GM21825 (cell line): ENCODE results near the gene KRT77.
"Not testable (repeated sequence)": the region's sequence is repeated elsewhere in the genome, so short reads cannot be mapped to it uniquely, and the experiment has no call there.

Source experiments
- ATAC-seq: cut with Tn5 transposase; IDR thresholded peaks from one replicate; pipeline ENCODE4 v1.9.1; 2021; ENCODE audit warnings: mild to moderate bottlenecking, moderate library complexity; ENCODE audit not compliant: unreplicated experiment

KRT77 gene

DNA sequence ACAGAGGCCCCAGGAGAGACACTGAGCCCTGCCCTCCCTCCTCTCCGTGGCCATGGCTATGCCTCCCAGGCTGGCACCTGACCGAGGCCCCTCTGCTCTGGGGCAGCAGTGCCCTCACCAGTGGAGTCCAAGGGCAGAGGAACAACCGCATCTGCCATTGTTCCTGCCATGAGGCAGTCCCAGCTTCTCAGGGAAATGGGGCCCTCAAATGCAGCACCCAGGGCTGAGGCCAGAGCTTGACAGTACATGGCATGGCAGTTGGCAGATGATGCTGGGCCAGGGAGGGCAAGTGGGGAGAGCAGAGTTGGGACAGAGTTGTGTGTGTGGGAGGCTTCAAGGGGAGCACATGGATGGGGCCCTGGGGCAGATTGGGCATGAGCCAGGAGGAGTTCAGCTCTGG is 21.1 kb upstream of the KRT77 start:
- no peak for ATAC-seq

DNA sequence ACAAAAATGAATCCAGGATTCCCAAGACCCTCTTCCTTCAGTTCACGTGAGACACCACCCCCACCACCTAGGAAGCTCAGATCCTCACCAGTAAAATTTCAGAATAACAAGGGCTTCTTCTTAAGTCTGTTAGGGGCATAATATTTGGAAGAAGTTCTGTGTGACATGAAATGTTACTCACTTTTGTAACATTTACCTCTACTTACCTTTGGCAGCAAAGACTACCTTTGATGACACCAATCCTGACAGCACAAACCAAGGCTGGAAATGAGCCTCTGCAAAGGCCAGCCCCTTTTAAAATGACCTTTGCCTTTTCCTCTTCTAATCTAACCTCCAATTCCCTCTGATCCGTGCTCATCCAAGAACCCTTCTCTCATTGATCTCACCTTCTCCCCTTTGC is 19.4 kb upstream of the KRT77 start:
- ATAC-seq, result no peak

DNA sequence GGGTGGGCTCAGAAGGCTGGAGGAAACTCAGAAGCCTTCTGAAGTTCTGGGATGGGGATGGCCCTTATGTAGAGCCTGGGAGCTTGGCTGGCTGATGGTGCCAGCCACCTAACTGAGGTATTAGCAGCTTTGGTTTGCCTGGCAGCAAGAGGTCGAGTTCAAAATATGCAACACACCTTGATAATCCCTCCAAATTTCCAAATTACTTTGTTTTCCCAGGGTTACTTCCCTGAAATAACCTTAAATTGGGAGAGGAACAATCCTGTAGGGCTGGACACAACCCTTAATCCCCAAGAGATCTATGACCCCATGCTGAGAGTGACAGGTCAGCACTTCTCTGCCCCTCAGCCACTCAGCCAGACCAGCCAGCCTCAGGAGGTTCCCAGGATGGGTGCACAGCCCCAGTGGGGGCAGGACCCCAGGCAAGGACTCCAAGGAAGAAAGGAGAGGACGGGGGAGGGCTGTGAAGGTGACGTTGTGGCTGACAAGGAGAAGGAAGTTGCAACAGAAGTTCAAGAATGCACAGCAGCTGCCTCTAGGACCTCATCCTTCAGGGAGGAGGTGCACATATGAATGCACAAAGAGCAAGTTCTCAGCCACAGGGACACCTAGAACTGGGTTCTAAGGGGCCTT is 18.6 kb upstream of the KRT77 start:
- no peak for ATAC-seq

DNA sequence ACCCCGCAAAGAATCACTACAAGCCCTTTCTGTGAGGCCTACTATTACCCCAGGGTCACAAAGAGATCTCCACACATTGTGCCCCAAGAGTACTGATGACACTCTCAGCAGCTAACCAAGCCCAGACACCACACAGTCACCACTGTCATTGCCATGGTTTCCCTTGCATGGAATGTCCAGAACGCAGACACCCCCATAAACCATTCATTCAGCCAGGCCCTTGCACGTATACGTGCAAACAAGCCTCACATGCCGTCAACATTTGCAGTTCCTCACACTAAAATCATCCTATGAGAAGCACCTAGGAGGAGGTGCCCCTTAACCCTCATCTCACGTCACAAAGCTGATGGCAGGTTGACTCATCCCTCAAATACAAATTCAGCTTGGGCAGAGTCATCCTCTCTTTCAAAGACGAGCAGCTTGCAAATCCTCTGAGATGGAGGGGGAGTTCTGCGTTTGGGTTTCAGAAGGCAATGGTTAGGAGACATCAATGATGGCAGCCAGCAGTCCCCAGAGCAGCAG is 17.1 kb upstream of the KRT77 start:
- no peak for ATAC-seq

DNA sequence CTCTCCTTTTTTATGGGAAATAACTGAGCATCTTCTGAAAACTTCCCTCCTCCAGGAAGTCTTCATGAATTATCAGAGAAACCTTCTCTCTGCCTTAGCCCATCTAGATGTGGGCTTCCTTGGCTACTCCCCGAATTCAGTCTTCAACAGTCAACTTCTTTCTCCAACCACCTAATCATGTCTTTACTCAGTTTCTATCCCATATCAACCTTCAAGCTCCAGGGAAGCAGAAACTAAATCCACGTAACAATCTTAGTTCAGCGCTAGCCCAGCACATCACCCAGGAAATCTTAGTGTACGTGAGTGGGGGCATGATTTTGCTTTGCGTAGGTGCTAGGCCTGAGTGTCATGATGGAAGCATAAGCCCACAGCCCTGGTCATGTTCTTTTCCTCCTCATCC is 12.7 kb upstream of the KRT77 start:
- no peak for ATAC-seq

DNA sequence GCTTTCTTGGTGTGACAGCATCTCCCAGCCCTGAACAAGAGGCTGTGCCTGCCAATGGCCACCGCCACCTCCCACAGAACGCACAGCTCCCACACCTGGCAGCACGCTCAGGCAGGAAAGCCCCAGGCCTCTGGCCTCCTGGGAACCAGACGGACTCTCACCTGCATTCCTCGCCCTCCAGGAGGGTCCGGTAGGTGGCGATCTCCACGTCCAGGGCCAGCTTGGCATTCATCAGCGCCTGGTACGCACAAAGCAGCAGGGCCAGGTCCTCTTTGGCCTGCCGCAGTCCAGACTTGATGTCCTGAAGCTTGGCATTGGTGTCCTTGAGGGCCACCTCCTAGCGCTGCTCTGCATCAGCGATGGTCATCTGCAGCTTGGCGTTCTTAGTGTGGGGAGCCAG is 12.1 kb upstream of the KRT77 start:
- no peak for ATAC-seq

DNA sequence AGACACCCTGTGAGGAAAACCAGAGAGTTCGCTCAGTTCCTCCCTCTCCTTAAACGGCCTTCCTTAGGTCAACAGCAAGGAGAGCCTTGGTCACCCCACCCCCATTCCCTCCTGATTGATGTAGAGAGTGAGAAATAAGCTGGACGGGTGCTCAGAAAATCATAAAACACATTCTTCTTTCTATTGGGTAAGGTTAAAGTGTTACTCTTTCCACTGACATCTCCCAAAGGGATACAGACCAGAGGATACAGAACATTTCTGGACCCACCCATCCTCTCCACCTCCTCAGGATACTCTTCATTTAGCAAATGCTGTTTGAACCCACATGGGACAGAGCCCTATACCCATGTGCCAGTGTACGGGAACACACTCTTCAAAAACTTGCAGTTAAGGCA is 11.6 kb upstream of the KRT77 start:
- ATAC-seq, result no peak

DNA sequence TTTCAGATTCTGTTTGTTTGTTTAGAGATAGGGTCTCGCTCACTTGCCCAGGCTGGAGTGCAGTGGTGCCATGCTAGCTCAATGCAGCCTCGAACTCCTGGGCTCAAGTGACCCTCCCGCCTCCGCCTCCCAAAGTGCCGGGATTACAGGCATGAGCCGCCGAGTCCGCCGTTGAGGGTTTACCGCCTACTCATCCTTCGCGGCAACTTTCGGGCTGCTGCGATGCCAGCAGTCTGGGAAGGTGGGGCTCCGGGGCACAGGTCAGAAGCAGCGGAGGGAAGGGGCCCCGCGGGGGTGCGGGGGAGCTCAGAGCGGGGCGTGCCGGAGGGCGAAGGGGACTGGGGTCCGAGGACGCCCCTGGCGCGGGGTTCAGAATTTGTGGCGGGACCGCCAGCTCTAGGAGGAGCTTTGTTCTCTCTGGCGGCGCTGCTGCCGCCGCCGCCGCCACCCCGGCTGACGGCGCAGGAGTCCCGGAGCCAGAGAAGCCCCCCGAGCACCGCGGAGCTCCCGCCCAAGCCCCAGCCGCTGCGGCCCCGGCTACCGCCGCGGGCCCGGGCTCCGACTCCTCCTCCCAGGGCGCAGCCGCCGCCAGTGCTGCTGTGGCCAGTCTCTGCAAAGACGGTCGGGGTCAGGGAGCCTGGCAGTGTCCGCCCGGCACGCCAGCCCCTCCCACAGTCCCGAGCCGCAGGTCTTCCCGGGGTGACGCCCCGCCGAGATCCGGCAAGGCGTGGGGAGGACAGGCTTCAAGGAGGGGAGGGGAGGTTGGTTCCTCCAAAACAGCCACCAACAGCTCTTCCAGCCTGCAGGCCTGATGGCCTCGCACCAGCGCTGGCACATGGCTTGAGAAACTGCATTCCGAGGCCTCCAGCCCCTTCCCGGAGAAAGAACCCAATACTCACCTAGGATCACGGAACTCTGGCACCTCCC is 10.9 kb upstream of the KRT77 start:
- no peak for ATAC-seq

DNA sequence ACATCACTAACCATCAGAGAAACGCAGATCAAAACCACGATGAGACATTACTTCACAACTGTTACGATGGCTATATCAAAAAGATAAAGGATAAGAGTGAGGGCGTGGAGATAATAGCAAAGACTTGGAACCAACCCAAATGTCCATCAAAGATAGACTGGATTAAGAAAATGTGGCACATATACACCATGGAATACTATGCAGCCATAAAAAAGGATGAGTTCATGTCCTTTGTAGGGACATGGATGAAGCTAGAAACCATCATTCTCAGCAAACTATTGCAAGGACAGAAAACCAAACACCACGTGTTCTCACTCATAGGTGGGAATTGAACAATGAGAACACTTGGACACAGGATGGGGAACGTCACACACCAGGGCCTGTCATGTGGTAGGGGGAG is 8.8 kb upstream of the KRT77 start:
- not testable (repeated sequence) for ATAC-seq

DNA sequence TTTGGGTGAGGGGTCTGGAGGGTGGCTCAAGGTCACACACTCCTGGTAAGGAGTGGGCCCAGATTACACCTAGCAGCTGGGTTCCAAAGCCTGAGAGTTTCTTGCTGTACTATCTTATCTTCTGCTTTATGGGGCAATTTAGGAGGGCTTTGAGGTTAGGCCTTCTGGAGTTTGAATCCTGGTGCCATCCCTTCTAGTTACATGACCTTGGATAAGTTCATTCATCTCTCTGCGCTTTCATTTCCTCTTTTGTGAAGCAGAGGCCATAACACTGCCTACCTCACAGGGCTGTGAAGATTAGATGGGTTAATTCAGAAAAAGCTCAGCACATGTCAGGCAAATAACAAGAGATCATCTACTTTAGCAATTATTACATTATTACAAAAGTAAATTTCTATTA is 7.4 kb upstream of the KRT77 start:
- ATAC-seq, result no peak

DNA sequence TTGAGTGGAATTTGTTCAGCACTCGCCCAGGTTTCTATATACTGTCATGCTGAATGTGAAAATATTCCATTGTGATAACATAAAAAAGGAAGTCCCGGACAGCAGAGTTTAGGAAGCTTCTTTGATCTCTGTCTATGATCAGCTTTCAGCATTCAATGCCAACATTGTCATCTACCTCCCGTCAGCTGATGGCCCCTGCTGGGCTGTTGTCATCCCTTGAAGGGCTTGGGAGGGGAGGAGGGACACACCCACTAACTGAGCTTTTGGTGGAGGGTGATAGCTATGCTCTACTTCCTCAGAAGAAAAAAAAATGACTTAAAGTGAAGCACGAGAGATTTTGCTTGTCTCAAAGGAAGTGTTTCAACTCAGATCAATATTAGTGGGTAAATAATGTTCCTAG is 4.7 kb upstream of the KRT77 start:
- ATAC-seq, result no peak

DNA sequence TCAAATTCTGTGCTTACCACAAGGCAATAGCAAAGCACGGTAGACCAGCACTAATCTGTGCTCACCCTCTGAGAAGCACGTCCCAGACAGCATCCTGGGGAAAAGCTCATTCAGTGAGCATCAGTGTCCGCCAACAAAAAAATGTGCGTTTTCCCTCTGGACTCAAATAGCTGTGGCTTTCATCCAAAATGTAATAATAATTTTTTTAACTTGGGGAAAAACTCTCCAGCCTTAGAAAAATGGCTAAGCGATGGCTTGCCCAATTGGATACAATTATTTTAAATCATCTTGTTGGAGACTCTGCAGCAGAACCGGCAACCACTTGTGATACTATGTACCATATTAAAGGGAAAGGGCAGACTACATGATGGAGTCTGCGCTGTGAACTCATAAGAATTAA is 1.1 kb upstream of the KRT77 start:
- no peak for ATAC-seq

DNA sequence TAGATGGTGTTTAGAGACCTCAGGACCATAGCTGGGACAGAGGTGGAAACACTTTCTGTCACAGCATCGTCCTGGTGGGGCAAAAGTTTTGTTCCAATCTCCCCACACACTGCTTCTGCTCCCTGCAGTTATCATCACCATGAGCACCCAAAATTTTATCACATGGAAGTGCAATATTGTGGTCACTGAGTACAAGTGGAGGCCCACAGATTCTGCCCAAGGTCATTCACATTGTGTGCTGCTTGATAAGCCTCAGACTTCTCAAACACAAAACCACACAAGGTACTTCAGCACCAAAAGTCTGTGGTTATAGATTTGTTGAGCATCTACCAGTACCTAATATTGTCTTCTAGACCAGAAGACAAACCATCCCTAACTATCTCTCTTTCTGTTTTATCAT is 554 bp upstream of the KRT77 start:
- ATAC-seq, result no peak

DNA sequence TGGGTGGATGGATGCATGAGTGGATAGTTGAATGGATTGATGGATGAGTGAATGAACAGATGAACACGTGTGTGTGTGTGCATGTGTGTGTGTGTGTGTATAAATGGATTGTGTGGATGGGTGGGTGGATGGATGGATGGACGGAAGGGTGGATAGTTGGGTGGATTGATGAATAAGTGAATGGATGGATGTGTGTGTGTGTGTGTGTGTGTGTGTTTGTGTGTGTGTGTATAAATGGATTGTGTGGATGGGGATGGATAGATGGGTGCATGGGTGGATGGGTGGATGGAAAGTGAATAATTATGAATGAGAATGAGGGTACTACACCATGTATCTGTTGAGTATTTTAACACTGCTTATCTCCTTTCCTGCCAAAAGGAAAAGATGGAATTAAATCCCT is 986 bp downstream of the KRT77 start:
- ATAC-seq, result no peak

DNA sequence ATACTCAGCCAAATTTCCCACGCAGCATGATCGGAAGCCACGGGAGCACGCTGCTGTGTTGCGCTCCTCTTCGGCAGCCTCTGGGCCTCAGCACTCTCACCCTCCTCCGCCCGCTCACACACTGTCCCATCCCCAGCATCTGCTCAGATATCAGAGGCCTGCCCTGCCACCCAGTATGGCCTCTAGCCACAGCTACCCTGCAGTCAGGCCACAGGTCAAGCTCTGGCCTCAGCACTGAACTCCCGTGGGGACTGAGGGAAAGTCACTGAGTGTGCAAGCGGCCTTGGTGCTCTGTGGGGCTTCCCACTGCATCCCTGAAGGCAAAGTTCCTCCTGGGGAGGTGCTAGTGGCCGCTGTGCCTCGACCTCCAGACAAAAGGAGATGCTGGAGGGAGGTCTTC is 2.0 kb downstream of the KRT77 start:
- no peak for ATAC-seq

DNA sequence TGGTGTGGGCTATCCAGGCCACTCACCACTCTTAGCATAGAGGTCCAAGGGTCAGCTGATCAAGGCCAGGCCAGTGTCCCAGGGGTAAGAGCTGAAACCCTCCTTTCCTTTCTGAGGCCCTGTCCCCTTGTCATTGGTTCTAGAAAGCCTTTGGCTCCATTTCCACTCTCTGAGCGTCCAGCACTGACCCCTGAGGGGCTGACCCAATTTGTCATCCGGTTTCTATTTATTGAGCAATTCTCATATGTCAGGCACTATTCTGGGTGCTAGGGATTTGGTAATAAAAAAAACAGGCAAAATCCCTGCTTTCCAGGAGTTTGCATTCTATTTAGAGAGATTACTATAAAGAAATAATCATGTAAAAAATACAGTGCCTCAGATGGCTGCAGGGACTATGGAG is 3.4 kb downstream of the KRT77 start:
- no peak for ATAC-seq

DNA sequence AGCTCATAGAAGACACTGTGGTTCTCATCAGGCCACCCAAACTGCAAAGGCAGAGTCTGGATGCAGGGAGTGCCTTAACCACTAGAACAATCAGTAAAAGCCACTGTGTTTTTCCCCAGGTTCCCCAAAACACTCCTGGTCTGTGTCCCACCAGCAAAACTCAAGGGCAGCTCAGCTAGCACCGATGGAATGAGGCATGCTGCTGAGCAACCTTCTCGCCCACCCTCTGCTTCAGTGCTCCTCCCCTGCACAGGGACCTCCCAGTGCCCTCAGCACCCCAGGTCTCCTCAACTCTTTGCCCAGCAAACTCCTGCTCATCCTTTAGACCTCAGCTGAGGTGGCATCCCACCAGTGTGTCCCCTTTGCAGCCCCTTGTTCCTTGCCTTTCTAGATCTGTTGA is 4.0 kb downstream of the KRT77 start:
- no peak for ATAC-seq

DNA sequence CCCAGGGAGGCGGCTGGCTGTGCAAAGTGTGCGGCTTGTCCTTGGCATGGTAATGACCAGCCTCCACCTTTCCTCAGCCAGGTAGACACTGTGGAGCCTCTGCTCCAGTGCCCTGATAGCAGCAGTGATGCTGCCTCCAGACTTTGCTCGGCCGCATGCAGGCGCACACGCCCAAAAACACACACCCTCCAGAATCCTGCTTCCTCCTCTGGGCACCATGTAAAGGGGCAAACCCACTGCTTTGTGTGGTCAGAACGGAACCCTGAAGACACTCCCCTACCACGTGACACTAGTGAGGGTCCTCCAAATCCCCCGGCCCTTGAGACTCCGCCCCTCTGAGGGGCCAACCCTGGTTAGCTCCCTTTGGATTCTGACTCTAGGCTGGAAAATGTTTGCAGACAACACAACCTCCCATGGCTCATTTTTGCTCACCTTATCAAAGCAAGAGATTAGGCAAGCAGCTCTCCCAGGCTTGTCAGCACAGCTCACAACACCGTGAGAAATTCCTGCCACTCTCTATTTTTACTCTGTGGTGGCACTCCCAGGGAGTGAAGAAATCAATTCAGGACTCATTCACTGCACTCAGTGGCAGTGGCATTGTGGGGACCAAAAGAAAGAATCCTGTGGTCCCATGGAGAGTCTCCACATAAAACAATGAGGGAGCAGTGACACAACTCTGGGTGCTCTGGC is 4.5 kb downstream of the KRT77 start:
- ATAC-seq, result no peak

DNA sequence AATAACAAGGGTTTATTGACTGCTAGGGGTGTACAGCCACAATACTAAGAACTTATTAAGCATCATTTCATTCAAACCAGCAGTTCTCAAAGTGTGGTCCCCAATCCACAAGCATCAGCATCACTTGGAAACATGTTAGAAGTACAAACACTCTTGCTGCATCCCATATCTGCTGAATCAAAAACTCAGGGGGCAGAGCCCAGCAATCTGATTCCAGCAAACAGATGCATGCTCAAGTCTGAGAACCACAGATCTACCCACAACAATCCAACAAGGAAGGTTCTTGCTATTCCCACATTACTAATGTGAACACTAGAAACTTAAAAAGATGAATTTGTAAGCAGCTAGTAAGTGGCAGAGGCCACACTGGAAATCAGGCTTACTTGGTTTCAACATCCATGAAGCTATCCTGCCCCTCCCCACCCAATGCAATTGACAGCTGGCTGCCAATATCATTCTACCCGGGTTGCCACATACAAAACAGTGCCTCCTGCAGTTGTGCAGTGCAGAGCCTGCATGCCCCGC is 6.2 kb downstream of the KRT77 start:
- no peak for ATAC-seq

DNA sequence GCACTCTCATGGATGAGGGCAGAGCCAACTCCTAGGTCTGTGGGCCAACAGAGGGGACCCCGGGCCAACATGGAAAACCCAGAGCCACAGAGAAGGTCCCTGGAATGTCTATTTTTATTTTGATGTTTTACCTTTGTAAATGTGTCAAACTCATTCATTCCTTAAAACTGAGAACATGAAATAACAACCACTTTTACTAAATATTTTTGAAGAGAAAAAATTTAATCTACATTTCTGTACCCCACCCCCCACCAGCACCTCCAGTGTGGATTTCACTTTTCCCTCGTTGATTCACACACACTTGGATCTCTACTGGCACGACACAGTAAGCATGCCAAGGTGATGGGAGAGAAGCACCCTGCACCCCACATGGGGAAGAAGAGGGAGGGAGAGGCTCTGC is 6.7 kb downstream of the KRT77 start:
- no peak for ATAC-seq

DNA sequence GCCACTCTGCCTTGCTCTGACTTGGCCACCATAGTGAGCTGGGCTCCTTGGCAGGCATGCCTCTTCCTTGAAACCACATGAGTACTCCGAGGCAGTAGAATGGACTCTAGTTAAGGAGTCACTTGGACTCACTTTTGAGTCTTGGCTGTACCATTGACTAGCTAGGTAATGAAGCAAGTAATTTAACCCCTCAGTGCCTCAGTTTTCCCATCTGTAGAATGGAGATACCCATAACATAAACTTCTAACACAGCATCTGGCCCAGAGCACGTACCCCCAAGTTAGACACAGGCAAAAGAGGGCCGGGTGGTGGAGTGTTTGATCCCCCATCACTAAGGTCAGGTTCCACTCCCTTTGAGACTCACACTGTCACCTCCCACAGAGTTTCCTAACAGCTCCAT is 8.3 kb downstream of the KRT77 start:
- no peak for ATAC-seq

DNA sequence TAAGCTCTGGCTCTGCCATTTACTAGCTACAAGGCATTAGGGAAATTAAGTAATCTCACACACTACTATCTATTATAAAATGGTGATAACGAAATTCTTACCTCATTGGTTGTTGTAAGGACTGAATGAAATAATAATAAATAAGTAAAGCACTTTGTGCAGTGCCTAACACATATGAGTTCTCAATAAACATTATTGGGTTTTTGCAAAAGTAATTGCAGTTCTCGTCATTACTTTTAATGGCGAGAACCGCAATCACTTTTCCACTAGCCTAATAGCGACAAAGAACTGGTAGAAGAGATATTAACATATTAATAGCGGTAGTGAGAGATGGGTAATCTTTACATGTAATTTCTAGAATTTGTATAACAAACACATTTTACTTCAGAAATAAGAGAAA is 9.2 kb downstream of the KRT77 start:
- no peak for ATAC-seq
